Measurements from ENCODE around the gene GJA10.
"Not testable (repeated sequence)": the region's sequence is repeated elsewhere in the genome, so short reads cannot be mapped to it uniquely, and the experiment has no call there.

Gene GJA10

GRCh38 chr6:89887452-89888137 lies 6.7 kb upstream of the GJA10 start:
- peak; percentile 5 to 7 for DNase-seq (ENCODE audit: low read depth in 1 of 2, low spot score in 1 of 2)
- no peak overlapping the region for H3K4me3 ChIP-seq (replicated peaks; ENCODE audit: insufficient read depth, low read length)
- H3K27me3 ChIP-seq (ENCODE audit: insufficient read depth, poor library complexity, severe bottlenecking): peaks cover 9% of the 10 kb centered on the region
- no peak overlapping the region for H3K27ac ChIP-seq (replicated peaks)
- TF ChIP-seq POLR2AphosphoS5 (IDR thresholded peaks at IDR 0.05; ENCODE audit: low read depth): no peak
- TF ChIP-seq, protein P1, sequence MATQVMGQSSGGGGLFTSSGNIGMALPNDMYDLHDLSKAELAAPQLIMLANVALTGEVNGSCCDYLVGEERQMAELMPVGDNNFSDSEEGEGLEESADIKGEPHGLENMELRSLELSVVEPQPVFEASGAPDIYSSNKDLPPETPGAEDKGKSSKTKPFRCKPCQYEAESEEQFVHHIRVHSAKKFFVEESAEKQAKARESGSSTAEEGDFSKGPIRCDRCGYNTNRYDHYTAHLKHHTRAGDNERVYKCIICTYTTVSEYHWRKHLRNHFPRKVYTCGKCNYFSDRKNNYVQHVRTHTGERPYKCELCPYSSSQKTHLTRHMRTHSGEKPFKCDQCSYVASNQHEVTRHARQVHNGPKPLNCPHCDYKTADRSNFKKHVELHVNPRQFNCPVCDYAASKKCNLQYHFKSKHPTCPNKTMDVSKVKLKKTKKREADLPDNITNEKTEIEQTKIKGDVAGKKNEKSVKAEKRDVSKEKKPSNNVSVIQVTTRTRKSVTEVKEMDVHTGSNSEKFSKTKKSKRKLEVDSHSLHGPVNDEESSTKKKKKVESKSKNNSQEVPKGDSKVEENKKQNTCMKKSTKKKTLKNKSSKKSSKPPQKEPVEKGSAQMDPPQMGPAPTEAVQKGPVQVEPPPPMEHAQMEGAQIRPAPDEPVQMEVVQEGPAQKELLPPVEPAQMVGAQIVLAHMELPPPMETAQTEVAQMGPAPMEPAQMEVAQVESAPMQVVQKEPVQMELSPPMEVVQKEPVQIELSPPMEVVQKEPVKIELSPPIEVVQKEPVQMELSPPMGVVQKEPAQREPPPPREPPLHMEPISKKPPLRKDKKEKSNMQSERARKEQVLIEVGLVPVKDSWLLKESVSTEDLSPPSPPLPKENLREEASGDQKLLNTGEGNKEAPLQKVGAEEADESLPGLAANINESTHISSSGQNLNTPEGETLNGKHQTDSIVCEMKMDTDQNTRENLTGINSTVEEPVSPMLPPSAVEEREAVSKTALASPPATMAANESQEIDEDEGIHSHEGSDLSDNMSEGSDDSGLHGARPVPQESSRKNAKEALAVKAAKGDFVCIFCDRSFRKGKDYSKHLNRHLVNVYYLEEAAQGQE (IDR thresholded peaks at IDR 0.05; ENCODE audit: insufficient replicate concordance, low read depth): no peak
- TF ChIP-seq SPI1 (IDR thresholded peaks at IDR 0.05; ENCODE audit: borderline replicate concordance, low read depth): no peak
- TF ChIP-seq GABPA (IDR thresholded peaks at IDR 0.05; ENCODE audit: low read depth): no peak
- TF ChIP-seq CTCF (IDR thresholded peaks at IDR 0.05; ENCODE audit: insufficient read depth, low read length): no peak

DNA sequence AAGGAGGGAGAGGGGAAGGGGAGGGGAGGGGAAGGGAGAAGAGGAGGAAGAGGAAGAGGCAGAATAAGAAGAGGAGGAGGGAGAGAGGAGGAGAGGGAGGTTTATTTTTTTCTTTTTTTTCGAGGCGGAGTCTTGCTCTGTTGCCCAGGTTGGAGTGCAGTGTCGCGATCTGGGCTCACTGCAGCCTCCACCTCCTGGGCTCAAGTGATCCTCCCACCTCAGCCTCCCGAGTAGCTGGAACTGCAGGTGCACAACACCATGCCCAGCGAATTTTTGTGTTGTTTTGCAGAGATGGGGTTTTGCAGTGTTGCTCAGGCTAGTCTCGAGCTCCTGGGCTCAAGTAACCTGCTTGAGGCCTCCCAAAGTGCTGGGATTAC lies 6.1 kb upstream of the GJA10 start:
- H3K4me3 ChIP-seq (replicated peaks; ENCODE audit: insufficient read depth, low read length): no peak overlapping the region
- no peak for DNase-seq (ENCODE audit: low read depth in 1 of 2, low spot score in 1 of 2)
- H3K27me3 ChIP-seq (ENCODE audit: insufficient read depth, poor library complexity, severe bottlenecking): peaks cover 9% of the 10 kb centered on the region
- TF ChIP-seq POLR2AphosphoS5 (IDR thresholded peaks at IDR 0.05; ENCODE audit: low read depth) (no peak), SPI1 (IDR thresholded peaks at IDR 0.05; ENCODE audit: borderline replicate concordance, low read depth) (no peak), GABPA (IDR thresholded peaks at IDR 0.05; ENCODE audit: low read depth) (no peak), CTCF (IDR thresholded peaks at IDR 0.05; ENCODE audit: insufficient read depth, low read length) (no peak)
- TF ChIP-seq, protein P1 (IDR thresholded peaks at IDR 0.05; ENCODE audit: insufficient replicate concordance, low read depth): no peak
- no peak overlapping the region for H3K27ac ChIP-seq (replicated peaks)

- Histone ChIP-seq H3K27ac (replicated peaks) (no peak overlapping the region), H3K4me3 (replicated peaks; ENCODE audit: insufficient read depth, low read length) (no peak overlapping the region), H3K27me3 (ENCODE audit: insufficient read depth, poor library complexity, severe bottlenecking) (peaks cover 9% of the 10 kb centered on the region)
- TF ChIP-seq, protein P1 (IDR thresholded peaks at IDR 0.05; ENCODE audit: insufficient replicate concordance, low read depth): no peak
- TF ChIP-seq GABPA (IDR thresholded peaks at IDR 0.05; ENCODE audit: low read depth) (no peak), POLR2AphosphoS5 (IDR thresholded peaks at IDR 0.05; ENCODE audit: low read depth) (no peak)
- no peak for DNase-seq (ENCODE audit: low read depth in 1 of 2, low spot score in 1 of 2)
These were observed 5.4 kb upstream of the GJA10 start for GRCh38 chr6:89888871-89889270.

- not testable (repeated sequence) for H3K27me3 ChIP-seq (ENCODE audit: insufficient read depth, poor library complexity, severe bottlenecking); DNase-seq (ENCODE audit: low read depth in 1 of 2, low spot score in 1 of 2); H3K27ac ChIP-seq (replicated peaks); H3K4me3 ChIP-seq (replicated peaks; ENCODE audit: insufficient read depth, low read length)
These were observed 3.3 kb upstream of the GJA10 start for GRCh38 chr6:89890845-89891528.

DNA sequence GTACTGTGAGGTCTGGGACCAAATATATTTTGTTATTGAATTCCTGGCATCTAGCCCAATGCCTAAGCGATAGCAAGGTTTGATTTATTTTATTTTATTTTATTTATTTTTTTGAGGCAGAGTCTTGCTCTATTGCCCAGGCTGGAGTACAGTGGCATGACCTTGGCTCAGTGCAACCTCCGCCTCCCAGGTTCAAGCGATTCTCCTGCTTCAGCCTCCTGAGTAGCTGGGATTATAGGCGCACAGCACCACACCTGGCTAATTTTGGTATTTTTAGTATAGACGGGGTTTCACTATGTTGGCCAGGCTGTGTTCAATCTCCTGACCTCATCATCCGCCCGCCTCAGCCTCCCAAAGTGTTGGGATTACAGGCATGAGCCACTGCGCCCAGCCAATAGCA lies 1.7 kb upstream of the GJA10 start:
- not testable (repeated sequence) for DNase-seq (ENCODE audit: low read depth in 1 of 2, low spot score in 1 of 2); H3K27ac ChIP-seq (replicated peaks); H3K4me3 ChIP-seq (replicated peaks; ENCODE audit: insufficient read depth, low read length); H3K27me3 ChIP-seq (ENCODE audit: insufficient read depth, poor library complexity, severe bottlenecking)

Data from HL-60 (cell line).